IMR-90 (cell line): ENCODE data around the gene PAM16. TPM values are rescaled to one million over a fixed set of nuclear protein-coding genes. Genes with fewer than 3 reads are reported as not detected.

ENCODE experiments used
- ATAC-seq: fragments of 200-7000 bp; cut with Tn5 transposase; 2 replicates; pipeline ENCODE4 v1.9.1; 2020; ENCODE audit warnings: low read depth, mild to moderate bottlenecking, moderate library complexity
- BruUV-seq: library from RNA; stranded (reverse); fragments of 400-500 nt; replicated peaks from 2 replicates; lab custom pipeline; 2021; lab: Mats Ljungman, UMichigan
- CTCF ChIA-PET: fragments of 300-600 bp; formaldehyde crosslinking; extraction: SDS; loops from one replicate; lab custom pipeline; 2021; ENCODE audit warnings: antibody characterized with exemption; lab: Yijun Ruan, JAX
- POLR2A ChIA-PET: fragments of 300-600 bp; sonication (Branson Sonifier 250); formaldehyde crosslinking; loops from one replicate; lab custom pipeline; 2022; ENCODE audit warnings: antibody characterized with exemption; ENCODE audit not compliant: unreplicated experiment; lab: Charles Lee
- DNase-seq: peaks from one replicate; pipeline ENCODE4 v3.0.0; 2013
- H2AFZ ChIP-seq: replicated peaks from 2 replicates; pipeline ENCODE3; 2013; ENCODE audit warnings: low read length, mild to moderate bottlenecking; ENCODE audit not compliant: poor library complexity
- H2AK5ac ChIP-seq: 2 replicates; pipeline ENCODE4 v1.6.1; 2013; ENCODE audit warnings: low read depth, low read length, inconsistent platforms
- H2AK9ac ChIP-seq: replicated peaks from 2 replicates; pipeline ENCODE3; 2013; ENCODE audit warnings: mild to moderate bottlenecking, low read depth, low read length, moderate library complexity; ENCODE audit not compliant: poor library complexity
- H2BK120ac ChIP-seq: 2 replicates; pipeline ENCODE4 v1.6.1; 2013; ENCODE audit warnings: low read depth, low read length, inconsistent platforms
- H2BK15ac ChIP-seq: 3 replicates; pipeline ENCODE4 v1.6.1; 2013; ENCODE audit warnings: low read depth, low read length, inconsistent platforms
- H2BK20ac ChIP-seq: 2 replicates; pipeline ENCODE4 v1.6.1; 2013; ENCODE audit warnings: low read depth, mild to moderate bottlenecking, inconsistent platforms, low read length, moderate library complexity
- H2BK5ac ChIP-seq: 2 replicates; pipeline ENCODE4 v1.6.1; 2013; ENCODE audit warnings: mild to moderate bottlenecking, low read depth, low read length, inconsistent platforms; ENCODE audit not compliant: poor library complexity, severe bottlenecking
- H3K14ac ChIP-seq: replicated peaks from 2 replicates; pipeline ENCODE4 v1.6.1; 2013; ENCODE audit warnings: low read depth, low read length, inconsistent platforms
- H3K18ac ChIP-seq: 2 replicates; pipeline ENCODE4 v1.6.1; 2013; ENCODE audit warnings: low read depth, low read length, control low read depth
- H3K23ac ChIP-seq: 2 replicates; pipeline ENCODE4 v1.6.1; 2013; ENCODE audit warnings: low read depth, low read length, inconsistent platforms
- H3K27ac ChIP-seq: 2 replicates; pipeline ENCODE4 v1.5.1; 2013; ENCODE audit warnings: mild to moderate bottlenecking, control low read depth, low read length; ENCODE audit not compliant: insufficient read depth
- H3K27me3 ChIP-seq: 2 replicates; pipeline ENCODE4 v1.6.1; 2013; ENCODE audit warnings: low read length; ENCODE audit not compliant: control insufficient read depth, insufficient read depth
- H3K36me3 ChIP-seq: 2 replicates; pipeline ENCODE4 v1.6.1; 2013; ENCODE audit warnings: low read length, mixed read lengths; ENCODE audit not compliant: control insufficient read depth, insufficient read depth
- H3K4ac ChIP-seq: 2 replicates; pipeline ENCODE4 v1.6.1; 2013; ENCODE audit warnings: low read depth, low read length, inconsistent platforms
- H3K4me1 ChIP-seq: 2 replicates; pipeline ENCODE4 v1.6.1; 2013; ENCODE audit warnings: low read length, mixed read lengths; ENCODE audit not compliant: control insufficient read depth, insufficient read depth
- H3K4me2 ChIP-seq: 2 replicates; pipeline ENCODE4 v1.6.1; 2013; ENCODE audit warnings: low read depth, mild to moderate bottlenecking, control low read depth, low read length, moderate library complexity
- H3K4me3 ChIP-seq: 2 replicates; pipeline ENCODE4 v1.5.1; 2013; ENCODE audit warnings: low read depth, mild to moderate bottlenecking, control low read depth, low read length, moderate library complexity; ENCODE audit not compliant: insufficient read depth
- H3K56ac ChIP-seq: 2 replicates; pipeline ENCODE4 v1.6.1; 2013; ENCODE audit warnings: low read length, inconsistent platforms; ENCODE audit not compliant: insufficient read depth; ENCODE audit errors: extremely low read depth
- H3K79me1 ChIP-seq, 2 experiments: 2 replicates each; pipeline ENCODE4 v1.6.1; 2013; ENCODE audit warnings: low read length in 2 of 2, inconsistent platforms in 1 of 2, low read depth in 1 of 2
- H3K9ac ChIP-seq: 2 replicates; pipeline ENCODE4 v1.6.1; 2013; ENCODE audit warnings: low read depth, low read length, control low read depth
- H3K9me1 ChIP-seq: 2 replicates; pipeline ENCODE4 v1.6.1; 2013; ENCODE audit warnings: low read length, inconsistent platforms; ENCODE audit not compliant: insufficient read depth
- H3K9me3 ChIP-seq: 2 replicates; pipeline ENCODE4 v1.6.1; 2013; ENCODE audit warnings: low read length; ENCODE audit not compliant: control insufficient read depth, insufficient read depth
- H4K20me1 ChIP-seq: 2 replicates; pipeline ENCODE4 v1.6.1; 2013; ENCODE audit warnings: low read length, inconsistent platforms; ENCODE audit not compliant: insufficient read depth
- H4K5ac ChIP-seq: 2 replicates; pipeline ENCODE4 v1.6.1; 2013; ENCODE audit warnings: mild to moderate bottlenecking, low read depth, low read length, control low read depth
- H4K8ac ChIP-seq, 2 experiments: 2 replicates each; pipeline ENCODE4 v1.6.1; 2013; ENCODE audit warnings: low read depth in 2 of 2, low read length in 2 of 2, control low read depth in 1 of 2, inconsistent platforms in 1 of 2
- H4K91ac ChIP-seq: 2 replicates; pipeline ENCODE4 v1.6.1; 2013; ENCODE audit warnings: low read depth, low read length, inconsistent platforms; ENCODE audit not compliant: insufficient read depth
- BHLHE40 ChIP-seq: fragments of 150-350 bp; IDR thresholded peaks from 2 replicates; pipeline ENCODE4 v1.6.1; 2016; ENCODE audit warnings: mild to moderate bottlenecking, low read depth, low read length
- CHD1 ChIP-seq: IDR thresholded peaks from 2 replicates; pipeline ENCODE4 v1.6.1; 2012; ENCODE audit warnings: low read depth, low read length, improper control_type of control experiment
- FOS ChIP-seq: fragments of 150-350 bp; IDR thresholded peaks from 2 replicates; pipeline ENCODE4 v1.6.1; 2016; ENCODE audit warnings: low read depth, low read length
- NFE2L2 ChIP-seq: fragments of 150-350 bp; IDR thresholded peaks from 2 replicates; pipeline ENCODE4 v1.6.1; 2016; ENCODE audit warnings: low read depth, mild to moderate bottlenecking, low read length
- RAD21 ChIP-seq: IDR thresholded peaks from 2 replicates; pipeline ENCODE4 v1.6.1; 2012; ENCODE audit warnings: low read length, improper control_type of control experiment
- RCOR1 ChIP-seq: IDR thresholded peaks from 2 replicates; pipeline ENCODE4 v1.6.1; 2012; ENCODE audit warnings: mild to moderate bottlenecking, low read length, improper control_type of control experiment; ENCODE audit not compliant: insufficient replicate concordance
- SMC3 ChIP-seq: fragments of 150-350 bp; IDR thresholded peaks from 2 replicates; pipeline ENCODE4 v1.6.1; 2016; ENCODE audit warnings: low read depth, mild to moderate bottlenecking, antibody characterized with exemption, low read length, moderate library complexity
- WGBS, 2 experiments: methylation state at CpG; one replicate each; pipeline versions ENCODE4 v1.1.5 to v1.1.7; 2013; ENCODE audit warnings: missing lambda C conversion rate in 2 of 2; ENCODE audit not compliant: insufficient read length in 1 of 2; ENCODE audit errors: extremely low coverage in 2 of 2; 5-methylcytosine and 5-hydroxymethylcytosine counted together
- dilution Hi-C: fragments of 300-500 bp; cut with HindIII; formaldehyde crosslinking; loops from one replicate; pipeline ENCODE4 v1.14.3; 2018; ENCODE audit warnings: low sequenced_read_pairs; ENCODE audit not compliant: unreplicated experiment
- in situ Hi-C: fragments of 300-500 bp; cut with MboI; formaldehyde crosslinking; loops from 3 replicates; pipeline ENCODE4 v1.14.3; 2019; ENCODE audit warnings: low sequenced_read_pairs, inconsistent platforms, mixed read lengths
- intact Hi-C: fragments of 100-400 bp; cut with micrococcal nuclease; formaldehyde crosslinking; loops from 2 replicates; pipeline ENCODE4 v1.10.0; 2022
- polyA plus RNA-seq, 3 experiments: library from polyadenylated mRNA; depleted of rRNA; stranded (reverse); fragments of >200 nt; gene quantifications; 2 replicates each; pipeline ENCODE4 v1.2.3, GENCODE V29; 2012; ENCODE audit warnings: low replicate concordance in 1 of 3
- total RNA-seq: library from RNA; depleted of rRNA; stranded (reverse); fragments of >200 nt; gene quantifications from 2 replicates; pipeline ENCODE4 v1.2.3, GENCODE V29; 2012
- TF ChIP-seq, protein P1 (sequence below): conservative IDR thresholded peaks from 2 replicates; pipeline ENCODE4 v1.5.1; 2012; ENCODE audit warnings: mild to moderate bottlenecking, low read depth, low read length, improper control_type of control experiment
- TF ChIP-seq, protein P2 (sequence below): fragments of 150-350 bp; IDR thresholded peaks from 2 replicates; pipeline ENCODE4 v1.6.1; 2017; ENCODE audit warnings: mild to moderate bottlenecking, antibody characterized with exemption, low read length, low read depth

The PAM16 gene
- total and polyA plus RNA-seq, 2 of the 4 experiments (the other 2 are of a cell fraction): 17.9 to 48.4 TPM

DNA sequence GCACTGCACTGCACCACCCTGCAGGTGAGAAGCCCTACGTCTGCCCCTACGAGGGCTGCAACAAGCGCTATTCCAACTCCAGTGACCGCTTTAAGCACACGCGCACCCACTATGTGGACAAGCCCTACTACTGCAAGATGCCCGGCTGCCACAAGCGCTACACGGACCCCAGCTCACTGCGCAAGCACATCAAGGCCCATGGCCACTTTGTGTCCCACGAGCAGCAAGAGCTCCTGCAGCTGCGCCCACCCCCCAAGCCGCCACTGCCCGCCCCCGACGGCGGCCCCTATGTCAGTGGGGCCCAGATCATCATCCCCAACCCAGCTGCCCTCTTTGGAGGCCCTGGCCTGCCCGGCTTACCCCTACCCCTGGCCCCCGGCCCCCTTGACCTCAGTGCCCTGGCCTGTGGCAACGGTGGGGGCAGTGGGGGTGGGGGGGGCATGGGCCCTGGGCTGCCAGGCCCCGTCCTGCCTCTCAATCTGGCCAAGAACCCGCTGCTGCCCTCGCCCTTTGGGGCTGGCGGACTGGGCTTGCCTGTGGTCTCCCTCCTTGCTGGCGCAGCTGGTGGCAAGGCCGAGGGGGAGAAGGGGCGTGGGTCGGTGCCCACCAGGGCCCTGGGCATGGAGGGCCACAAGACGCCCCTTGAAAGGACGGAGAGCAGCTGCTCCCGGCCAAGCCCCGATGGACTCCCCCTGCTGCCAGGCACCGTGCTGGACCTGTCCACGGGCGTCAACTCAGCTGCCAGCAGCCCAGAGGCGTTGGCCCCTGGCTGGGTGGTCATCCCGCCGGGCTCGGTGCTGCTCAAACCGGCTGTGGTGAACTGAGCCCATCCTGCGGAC, 14.2 kb downstream of the PAM16 start (continued):
- TF ChIP-seq SMC3 (no peak), CHD1 (no peak)

DNA sequence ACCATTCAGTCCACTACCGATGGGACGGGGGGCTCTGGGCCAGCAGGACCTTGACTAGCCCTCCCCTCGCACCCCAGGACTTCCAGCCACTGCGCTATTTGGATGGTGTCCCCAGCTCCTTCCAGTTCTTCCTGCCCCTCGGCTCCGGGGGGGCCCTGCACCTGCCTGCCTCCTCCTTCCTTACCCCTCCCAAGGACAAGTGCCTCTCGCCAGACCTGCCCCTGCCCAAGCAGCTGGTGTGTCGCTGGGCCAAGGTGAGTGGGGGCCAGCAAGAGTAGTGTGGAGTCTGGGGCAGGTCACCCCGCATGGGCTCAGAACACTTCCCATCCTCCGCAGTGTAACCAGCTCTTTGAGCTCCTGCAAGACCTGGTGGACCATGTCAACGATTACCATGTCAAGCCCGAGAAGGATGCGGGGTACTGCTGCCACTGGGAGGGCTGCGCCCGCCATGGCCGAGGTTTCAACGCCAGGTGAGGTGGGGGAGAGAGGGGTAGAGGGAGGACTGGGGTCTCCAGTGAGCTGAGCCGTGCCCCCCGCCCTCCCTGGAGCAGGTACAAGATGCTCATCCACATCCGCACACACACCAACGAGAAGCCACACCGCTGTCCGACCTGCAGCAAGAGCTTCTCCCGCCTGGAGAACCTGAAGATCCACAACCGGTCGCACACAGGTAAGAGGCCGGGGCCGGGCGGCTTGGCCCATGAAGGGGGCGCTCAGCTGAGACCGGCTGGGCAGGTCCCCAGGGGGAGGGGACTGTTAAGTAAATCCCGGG, 16.2 kb downstream of the PAM16 start:
- Histone ChIP-seq H3K79me1 (peaks cover 5 to 63% of the 10 kb centered on the region in 2 experiments; a peak in 3 of 4 replicates), H4K5ac (no peak overlapping the region), H2BK120ac (no peak overlapping the region), H4K8ac (no peak overlapping the region), H3K27ac (no peak overlapping the region), H3K9me3 (no peaks in the 10 kb centered on the region), H3K56ac (no peak overlapping the region), H2BK5ac (no peak overlapping the region), H3K4me3 (no peak overlapping the region), H3K18ac (no peak overlapping the region), H3K9ac (no peak overlapping the region), H3K14ac (no peak overlapping the region), H3K4me2 (no peak overlapping the region), H2BK15ac (no peak overlapping the region), H3K23ac (no peak overlapping the region), H3K27me3 (no peaks in the 10 kb centered on the region), H2AK5ac (no peak overlapping the region), H3K4ac (no peak overlapping the region), H4K20me1 (peaks cover 55% of the 10 kb centered on the region), H4K91ac (no peak overlapping the region), H2BK20ac (no peak overlapping the region), H2AFZ (no peak overlapping the region), H3K4me1 (peaks cover 7% of the 10 kb centered on the region; the same call in 1 of the 2 replicates), H3K36me3 (peaks cover 44% of the 10 kb centered on the region), H3K9me1 (no peaks in the 10 kb centered on the region; the same call in 1 of the 2 replicates), H2AK9ac (no peak overlapping the region)
- BruUV-seq: no TSS peak
- WGBS, 2 experiments: 90% methylated on average over 6 of the region's 32 CpGs; no CpG with 5 or more reads in 1 of the 2 experiments
- ChIA-PET CTCF (interaction anchor here (1.4 kb wide), 1 partner anchor 81 kb away, joined by 3 read pairs; no protein-coding TSS in a partner anchor), POLR2A (no interaction called here)
- DNase-seq (no peak), ATAC-seq (no peak)
- in situ Hi-C loops: loop anchor here (5.0 to 10.0 kb wide), 2 partner anchors 133 to 350 kb away; no protein-coding TSS in a partner anchor
- dilution Hi-C loops: no loop called here
- no peak for TF ChIP-seq BHLHE40
- TF ChIP-seq NFE2L2: no peak
- no peak for TF ChIP-seq RAD21
- TF ChIP-seq SMC3: no peak
- TF ChIP-seq RCOR1: no peak
- no peak for TF ChIP-seq FOS
- TF ChIP-seq, protein P1, sequence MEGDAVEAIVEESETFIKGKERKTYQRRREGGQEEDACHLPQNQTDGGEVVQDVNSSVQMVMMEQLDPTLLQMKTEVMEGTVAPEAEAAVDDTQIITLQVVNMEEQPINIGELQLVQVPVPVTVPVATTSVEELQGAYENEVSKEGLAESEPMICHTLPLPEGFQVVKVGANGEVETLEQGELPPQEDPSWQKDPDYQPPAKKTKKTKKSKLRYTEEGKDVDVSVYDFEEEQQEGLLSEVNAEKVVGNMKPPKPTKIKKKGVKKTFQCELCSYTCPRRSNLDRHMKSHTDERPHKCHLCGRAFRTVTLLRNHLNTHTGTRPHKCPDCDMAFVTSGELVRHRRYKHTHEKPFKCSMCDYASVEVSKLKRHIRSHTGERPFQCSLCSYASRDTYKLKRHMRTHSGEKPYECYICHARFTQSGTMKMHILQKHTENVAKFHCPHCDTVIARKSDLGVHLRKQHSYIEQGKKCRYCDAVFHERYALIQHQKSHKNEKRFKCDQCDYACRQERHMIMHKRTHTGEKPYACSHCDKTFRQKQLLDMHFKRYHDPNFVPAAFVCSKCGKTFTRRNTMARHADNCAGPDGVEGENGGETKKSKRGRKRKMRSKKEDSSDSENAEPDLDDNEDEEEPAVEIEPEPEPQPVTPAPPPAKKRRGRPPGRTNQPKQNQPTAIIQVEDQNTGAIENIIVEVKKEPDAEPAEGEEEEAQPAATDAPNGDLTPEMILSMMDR: no peak
- TF ChIP-seq, protein P2, sequence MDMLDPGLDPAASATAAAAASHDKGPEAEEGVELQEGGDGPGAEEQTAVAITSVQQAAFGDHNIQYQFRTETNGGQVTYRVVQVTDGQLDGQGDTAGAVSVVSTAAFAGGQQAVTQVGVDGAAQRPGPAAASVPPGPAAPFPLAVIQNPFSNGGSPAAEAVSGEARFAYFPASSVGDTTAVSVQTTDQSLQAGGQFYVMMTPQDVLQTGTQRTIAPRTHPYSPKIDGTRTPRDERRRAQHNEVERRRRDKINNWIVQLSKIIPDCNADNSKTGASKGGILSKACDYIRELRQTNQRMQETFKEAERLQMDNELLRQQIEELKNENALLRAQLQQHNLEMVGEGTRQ: no peak
- intact Hi-C loops: loop anchor here (5.0 kb wide), 1 partner anchor 218 kb away; the partner anchor contains the start of gene ADCY9
